Mesothelial cell of epicardium (in vitro differentiated cells): ENCODE measurements around the gene ZNF343. TPM values are rescaled to one million over a fixed set of nuclear protein-coding genes. Genes with fewer than 3 reads are reported as not detected.

Experiments used
- DNase-seq, 2 experiments: peaks; one replicate each; pipeline ENCODE4 v3.0.0; 2021; ENCODE audit warnings: low spot score in 2 of 2; ENCODE audit not compliant: unreplicated experiment in 2 of 2
- H3K27ac Mint-ChIP-seq: 2 replicates; pipeline ENCODE4 v1.8.0; 2021; ENCODE audit warnings: mixed read lengths
- H3K27me3 Mint-ChIP-seq: 2 replicates; pipeline ENCODE4 v1.8.0; 2021; ENCODE audit warnings: low read depth, mixed read lengths
- H3K36me3 Mint-ChIP-seq: 2 replicates; pipeline ENCODE4 v1.8.0; 2021; ENCODE audit warnings: mixed read lengths
- H3K4me1 Mint-ChIP-seq: 2 replicates; pipeline ENCODE4 v1.8.0; 2021; ENCODE audit warnings: mixed read lengths
- H3K4me3 Mint-ChIP-seq: 2 replicates; pipeline ENCODE4 v1.8.0; 2021; ENCODE audit warnings: mild to moderate bottlenecking, moderate library complexity, mixed read lengths
- H3K9me3 Mint-ChIP-seq: 2 replicates; pipeline ENCODE4 v1.8.0; 2021; ENCODE audit warnings: mixed read lengths
- CTCF ChIP-seq: fragments of 200-600 bp; sonication (generic); IDR thresholded peaks from one replicate; pipeline ENCODE4 v1.5.0; 2021; ENCODE audit warnings: antibody characterized with exemption; ENCODE audit not compliant: unreplicated experiment
- total RNA-seq: library from RNA; stranded (reverse); gene quantifications from 3 replicates; pipeline ENCODE4 v1.2.1, GENCODE V29; 2021

Gene ZNF343
- total RNA-seq, 1 donor from 2014 or later: 12.0 TPM

DNA sequence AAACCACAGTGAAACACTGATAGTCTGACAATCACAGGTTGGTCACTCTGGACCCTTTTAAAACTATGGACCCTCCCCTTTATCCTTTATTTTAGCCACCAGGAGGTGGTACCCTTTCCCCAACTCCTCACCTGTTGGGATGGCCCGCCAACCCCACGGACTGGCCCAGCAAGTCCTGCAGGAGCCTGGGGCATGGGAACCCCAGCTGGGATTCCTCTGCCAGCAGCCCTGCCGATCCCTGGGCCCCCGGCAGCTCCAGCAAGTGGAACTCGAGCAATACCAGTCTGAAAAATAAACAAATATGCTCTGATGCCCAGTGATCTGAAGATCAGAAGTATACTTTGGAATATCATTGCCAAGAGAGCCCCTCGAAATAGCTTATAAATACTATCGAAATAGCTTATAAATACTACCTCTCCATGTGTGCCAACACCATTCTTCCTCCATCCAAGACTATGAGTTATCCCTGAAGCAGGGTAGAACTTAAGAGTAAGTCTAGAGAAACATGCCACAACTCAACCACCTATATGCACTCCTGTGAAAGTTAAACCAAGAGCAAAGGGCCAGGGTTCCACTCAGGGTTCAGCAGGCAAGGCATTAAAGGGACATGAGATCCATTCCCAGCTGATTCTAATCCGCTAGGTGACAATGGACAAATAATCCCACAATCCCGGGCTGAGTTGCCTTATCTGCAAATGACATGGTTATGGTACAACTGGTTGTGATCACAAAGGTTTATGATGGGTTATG, 44.9 kb downstream of the ZNF343 start:
- no peak for DNase-seq
- Mint-ChIP-seq H3K4me1 (peaks cover 14% of the 10 kb centered on the region), H3K27ac (no peak overlapping the region), H3K9me3 (no peaks in the 10 kb centered on the region), H3K4me3 (no peak overlapping the region), H3K36me3 (peaks cover 59% of the 10 kb centered on the region), H3K27me3 (no peaks in the 10 kb centered on the region)
- TF ChIP-seq CTCF: no peak

- TF ChIP-seq CTCF: no peak
- H3K4me3 Mint-ChIP-seq: no peak overlapping the region
- H3K27me3 Mint-ChIP-seq: no peaks in the 10 kb centered on the region
- no peak for DNase-seq
- peaks cover 56% of the 10 kb centered on the region for H3K36me3 Mint-ChIP-seq
- H3K27ac Mint-ChIP-seq: no peak overlapping the region
- peaks cover 2% of the 10 kb centered on the region for H3K4me1 Mint-ChIP-seq
- H3K9me3 Mint-ChIP-seq: no peaks in the 10 kb centered on the region
Observed at GRCh38 chr20:2462484-2462883, 46.2 kb downstream of the ZNF343 start.

GRCh38 chr20:2460752-2461424, 47.8 kb downstream of the ZNF343 start:
- H3K36me3 Mint-ChIP-seq: peaks cover 49% of the 10 kb centered on the region
- DNase-seq: no peak
- H3K4me3 Mint-ChIP-seq: no peak overlapping the region

DNA sequence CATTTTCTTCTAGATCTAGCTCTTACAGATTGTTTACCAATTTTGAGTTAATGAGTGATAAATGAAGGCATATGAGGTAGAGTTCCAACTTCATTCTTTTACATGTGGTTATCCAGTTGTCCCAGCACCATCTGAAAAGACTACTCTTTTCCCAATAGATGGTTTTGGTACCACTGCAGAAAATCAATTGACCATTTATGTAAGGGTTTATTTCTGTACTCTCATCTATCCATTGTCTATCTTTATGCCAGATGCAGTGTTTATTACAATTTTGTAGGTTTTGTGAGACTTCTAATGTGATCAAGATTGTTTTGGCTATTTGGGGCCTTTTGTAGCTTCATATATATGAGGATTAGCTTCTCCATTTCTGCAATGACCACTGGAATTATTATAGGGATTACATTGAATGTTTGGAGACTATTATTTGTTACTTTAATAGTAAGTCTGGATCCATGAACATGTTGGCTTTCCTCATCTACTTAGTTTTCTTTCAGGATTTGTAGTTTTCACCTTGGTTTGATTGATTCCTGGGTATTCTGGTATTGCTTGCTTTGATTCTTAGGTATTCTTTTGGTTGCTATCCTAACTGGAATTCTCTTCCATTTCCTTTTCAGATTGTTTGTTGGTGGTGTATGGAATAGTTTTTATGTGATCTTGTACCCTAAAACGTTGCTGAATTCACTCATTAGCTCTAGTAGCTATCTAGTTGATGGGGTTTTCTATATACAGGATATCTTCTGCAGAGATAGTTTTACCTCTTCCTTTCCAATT, 48.5 kb downstream of the ZNF343 start:
- DNase-seq: no peak
- TF ChIP-seq CTCF: no peak
- no peak overlapping the region for H3K27ac Mint-ChIP-seq
- no peaks in the 10 kb centered on the region for H3K27me3 Mint-ChIP-seq
- H3K9me3 Mint-ChIP-seq: no peaks in the 10 kb centered on the region
- H3K4me3 Mint-ChIP-seq: no peak overlapping the region
- H3K36me3 Mint-ChIP-seq: peaks cover 45% of the 10 kb centered on the region
- no peaks in the 10 kb centered on the region for H3K4me1 Mint-ChIP-seq

More at GRCh38 chr20:2460752-2461424, 47.8 kb downstream of the ZNF343 start:
- TF ChIP-seq CTCF: no peak
- H3K27ac Mint-ChIP-seq: no peak overlapping the region
- no peaks in the 10 kb centered on the region for H3K27me3 Mint-ChIP-seq
- H3K9me3 Mint-ChIP-seq: no peaks in the 10 kb centered on the region
- H3K4me1 Mint-ChIP-seq: no peaks in the 10 kb centered on the region

- Mint-ChIP-seq H3K9me3 (no peaks in the 10 kb centered on the region), H3K4me1 (no peaks in the 10 kb centered on the region), H3K4me3 (no peak overlapping the region), H3K36me3 (peaks cover 41% of the 10 kb centered on the region), H3K27me3 (no peaks in the 10 kb centered on the region), H3K27ac (no peak overlapping the region)
- no peak for DNase-seq
- TF ChIP-seq CTCF: no peak
Observed at GRCh38 chr20:2458919-2459499, 49.7 kb downstream of the ZNF343 start.
